DLD1 (cell line): ENCODE measurements around the gene MAP1B.

Experiments used
- in situ Hi-C: cut with HindIII; loops from 2 replicates; pipeline ENCODE4 v1.10.0; 2017; ENCODE audit warnings: low sequenced_read_pairs

Gene MAP1B

DNA sequence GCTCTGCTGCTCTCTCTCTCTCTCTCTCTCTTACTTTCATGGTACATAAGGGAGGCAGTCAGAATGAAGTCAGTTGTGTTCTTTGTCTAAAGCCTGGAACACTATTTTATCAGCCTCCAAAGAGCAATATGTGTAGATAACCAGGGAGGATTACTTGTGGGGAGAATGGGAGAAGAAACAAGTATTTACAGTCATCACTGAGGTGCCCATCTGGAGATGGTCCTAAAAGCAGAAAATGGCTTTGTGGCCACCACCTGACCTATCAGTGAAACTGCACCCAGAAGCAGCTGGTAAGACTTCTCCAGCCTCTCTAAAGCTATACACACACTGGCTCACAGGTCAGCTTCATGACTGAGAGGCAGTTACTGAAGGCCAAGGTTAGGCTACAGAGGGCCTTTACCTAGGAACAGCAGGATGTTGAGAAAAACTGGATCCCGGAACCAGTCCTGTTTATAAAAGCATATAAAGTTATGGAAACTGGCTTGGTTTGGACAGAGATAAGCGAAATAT, 137.6 kb downstream of the MAP1B start:
- in situ Hi-C loops: loop anchor here (10.0 kb wide), 1 partner anchor 120 kb away; no protein-coding TSS in a partner anchor

DNA sequence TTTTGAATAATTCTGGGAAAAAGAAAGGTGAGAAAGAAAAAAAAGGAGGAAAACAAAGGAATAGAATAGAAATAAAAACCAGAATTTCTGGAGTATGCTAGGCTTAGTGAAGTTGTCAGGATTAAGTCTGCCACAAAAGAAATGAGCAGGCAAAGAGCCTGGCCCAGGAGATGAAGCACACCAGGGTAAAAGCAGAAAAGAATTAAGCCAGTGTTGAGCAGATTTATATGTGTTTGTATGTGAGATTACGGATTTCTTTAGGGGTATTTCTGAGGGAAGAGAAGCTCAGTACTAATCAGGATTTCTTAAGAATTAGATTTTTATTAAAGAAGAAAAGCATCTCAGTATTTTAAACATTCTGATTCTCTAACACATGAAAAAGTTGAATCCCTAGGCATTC, 138.3 kb downstream of the MAP1B start:
- in situ Hi-C loops: loop anchor here (10.0 kb wide), 1 partner anchor 121 kb away; no protein-coding TSS in a partner anchor

DNA sequence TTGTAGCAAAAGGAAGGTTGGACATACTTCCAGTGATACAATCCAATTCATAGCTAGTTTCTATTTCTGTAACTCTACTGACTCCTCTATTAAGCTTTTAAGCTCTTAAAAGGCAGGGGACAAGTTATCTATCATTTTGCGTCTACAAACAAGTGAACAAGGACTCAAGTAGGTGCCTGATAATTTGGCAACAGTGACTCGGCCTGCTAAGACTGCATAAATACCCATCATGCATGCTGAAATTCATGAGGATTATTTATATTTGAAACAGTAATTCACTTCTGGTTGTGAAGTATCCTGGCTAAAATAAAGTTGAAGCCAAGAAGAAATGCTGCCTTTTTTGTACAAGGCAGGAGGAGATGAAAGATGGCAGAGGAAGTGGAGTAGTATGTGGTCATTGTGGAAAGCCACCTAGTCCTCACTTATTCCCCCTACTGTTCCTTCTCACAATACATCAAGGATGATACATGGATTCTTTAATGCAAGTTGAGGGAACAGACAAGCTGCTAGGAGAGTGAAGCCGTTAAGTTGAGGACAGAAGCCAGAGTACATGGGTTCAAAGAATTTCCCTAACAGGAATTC, 138.8 kb downstream of the MAP1B start:
- in situ Hi-C loops: loop anchor here (10.0 kb wide), 1 partner anchor 121 kb away; no protein-coding TSS in a partner anchor

DNA sequence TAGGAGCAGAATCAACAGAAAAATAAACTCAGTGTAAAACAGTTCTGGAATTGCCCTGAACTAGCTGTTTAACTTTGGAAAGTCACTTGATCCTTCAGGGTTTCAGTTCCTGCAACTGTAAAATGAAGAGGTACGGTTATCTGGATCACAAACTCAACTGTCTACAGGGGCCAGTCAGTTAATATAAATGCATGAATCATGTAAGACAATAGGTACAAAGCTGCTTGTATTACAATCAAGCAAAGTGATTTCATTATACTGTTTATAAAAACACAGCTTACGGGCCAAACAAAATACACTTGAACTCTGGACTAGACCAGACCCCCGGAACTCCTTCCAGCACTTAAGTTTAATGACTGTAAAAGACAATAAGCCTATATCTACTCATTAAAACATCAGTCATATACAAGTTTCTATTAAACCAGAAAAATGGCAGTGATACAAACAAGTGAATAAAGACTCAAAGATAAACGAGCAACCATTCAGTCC, 139.7 kb downstream of the MAP1B start:
- in situ Hi-C loops: loop anchor here (10.0 kb wide), 1 partner anchor 122 kb away; no protein-coding TSS in a partner anchor

DNA sequence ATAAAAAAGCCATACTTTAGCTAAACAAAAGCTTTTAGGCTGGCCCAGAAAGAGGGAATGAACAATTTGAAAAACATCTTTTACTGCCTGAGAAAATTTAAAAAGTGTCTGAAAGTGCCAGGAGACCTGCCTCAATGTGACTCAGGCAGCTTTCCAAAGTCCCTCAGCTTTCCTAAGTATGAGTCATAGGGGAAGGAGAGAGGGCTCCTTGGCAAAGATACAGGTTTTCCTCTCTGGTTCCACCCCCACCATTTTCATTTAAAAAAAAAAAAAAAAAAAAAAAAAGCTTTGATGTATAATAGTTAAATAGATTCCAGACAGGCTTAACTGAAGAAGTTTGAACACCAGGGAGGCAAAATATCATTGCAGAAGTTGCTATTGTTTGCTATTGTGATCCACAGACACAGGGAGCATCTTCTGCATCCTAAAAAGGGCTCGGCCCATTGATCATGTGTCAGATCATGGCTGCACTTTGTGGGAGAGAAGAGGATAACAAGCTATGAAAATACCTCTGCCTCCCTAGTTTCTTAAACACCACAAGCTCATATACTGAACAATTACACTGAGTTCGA, 141.2 kb downstream of the MAP1B start:
- in situ Hi-C loops: loop anchor here (10.0 kb wide), 1 partner anchor 124 kb away; no protein-coding TSS in a partner anchor

DNA sequence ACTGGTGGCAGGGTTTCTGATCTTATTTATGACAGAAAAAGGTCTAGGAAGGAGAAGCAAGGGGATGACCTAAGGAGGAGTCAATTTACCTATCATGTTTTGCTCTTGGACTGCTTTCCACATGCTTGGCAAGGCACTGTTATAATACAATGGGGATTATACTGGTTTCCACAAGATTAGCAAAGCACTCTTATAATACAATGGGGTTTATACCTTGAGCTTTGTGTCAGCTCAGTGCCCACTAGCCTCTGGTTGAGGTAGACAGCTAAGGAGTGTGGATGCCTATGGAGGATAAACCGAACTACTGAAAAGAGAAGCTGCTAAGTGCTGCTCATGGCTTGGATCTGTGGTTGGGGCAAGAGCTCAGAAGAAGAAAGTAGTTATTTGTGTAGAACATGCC, 144.1 kb downstream of the MAP1B start:
- in situ Hi-C loops: no loop called here

DNA sequence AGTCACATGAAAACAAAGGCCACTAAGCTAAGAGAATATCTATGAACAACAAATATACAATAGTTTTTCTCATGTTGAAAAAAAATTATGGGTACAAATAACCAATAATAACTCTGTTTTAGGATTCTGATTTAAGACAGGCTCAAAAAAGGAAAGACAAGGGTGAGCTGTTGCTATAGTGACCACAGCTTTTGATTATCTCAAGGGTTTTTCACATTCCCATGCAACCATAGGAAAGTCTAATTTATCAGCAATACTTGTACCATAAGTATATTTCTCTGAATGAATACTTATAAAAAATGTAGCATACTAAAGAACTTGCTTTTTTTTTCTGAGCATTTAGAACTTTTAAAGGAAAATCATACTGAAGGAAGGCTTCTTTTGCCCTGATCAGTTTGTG, 144.7 kb downstream of the MAP1B start:
- in situ Hi-C loops: no loop called here

DNA sequence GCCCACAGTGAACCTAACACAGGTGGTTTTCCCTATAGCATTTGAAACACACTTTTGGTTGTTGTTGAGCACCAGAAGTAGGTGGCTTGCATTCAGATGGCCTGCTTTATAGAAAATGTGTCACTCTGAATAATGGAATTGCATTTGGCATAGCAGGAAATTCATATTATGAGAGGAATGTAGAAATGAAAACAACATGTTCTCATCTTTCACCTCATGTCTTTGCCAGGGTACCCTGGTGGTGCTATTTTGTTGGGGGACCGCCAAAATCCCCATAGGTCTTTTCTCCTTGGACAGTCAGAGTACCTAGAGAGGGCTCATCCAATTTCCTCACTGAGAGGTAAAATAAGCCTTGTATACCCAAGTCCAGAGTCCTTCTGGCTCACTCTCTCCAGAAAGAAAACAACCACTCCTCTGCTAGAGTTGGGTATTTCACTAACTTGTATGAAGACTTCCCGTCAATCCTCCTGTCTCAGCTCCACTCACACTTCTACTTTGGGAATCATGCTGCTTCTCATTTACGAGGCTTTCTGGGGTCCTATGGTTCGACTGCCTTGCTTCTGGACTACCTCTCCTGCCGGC, 145.4 kb downstream of the MAP1B start:
- in situ Hi-C loops: no loop called here

DNA sequence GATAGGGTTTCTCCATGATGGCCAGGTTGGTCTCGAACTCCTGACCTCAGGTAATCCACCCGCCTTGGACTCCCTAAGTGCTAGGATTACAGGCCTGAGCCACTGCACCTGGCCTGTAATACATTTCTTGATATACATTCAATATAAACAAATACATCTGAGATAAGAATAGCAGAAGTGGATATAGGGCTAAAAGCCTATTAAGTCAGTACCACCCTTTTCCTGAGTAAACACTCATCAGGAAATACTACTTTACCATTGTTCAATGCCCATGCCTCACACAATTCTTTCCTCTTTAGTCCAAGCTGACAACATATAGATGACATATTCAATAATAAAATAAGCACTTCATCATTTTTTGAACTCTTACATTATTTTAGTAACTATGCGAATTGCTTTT, 148.0 kb downstream of the MAP1B start:
- in situ Hi-C loops: no loop called here

DNA sequence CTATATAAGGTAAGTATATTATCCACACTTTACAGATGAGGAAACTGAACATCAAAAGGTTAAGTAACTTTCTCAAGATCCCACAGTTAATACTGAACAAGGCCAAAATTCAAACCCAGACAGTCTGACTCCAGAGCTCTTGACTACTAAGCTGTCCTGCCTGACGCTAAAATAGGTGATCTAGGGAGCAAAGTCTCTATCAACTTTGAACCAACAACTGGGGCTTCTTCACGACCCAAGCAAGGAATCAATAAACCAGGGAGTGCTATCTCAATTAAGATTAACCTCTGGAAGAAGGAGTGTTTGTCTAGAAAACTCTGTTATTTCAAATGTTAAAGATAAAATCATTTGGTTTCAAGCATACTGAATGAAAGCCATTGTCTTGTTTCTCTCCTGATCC, 148.4 kb downstream of the MAP1B start:
- in situ Hi-C loops: no loop called here

DNA sequence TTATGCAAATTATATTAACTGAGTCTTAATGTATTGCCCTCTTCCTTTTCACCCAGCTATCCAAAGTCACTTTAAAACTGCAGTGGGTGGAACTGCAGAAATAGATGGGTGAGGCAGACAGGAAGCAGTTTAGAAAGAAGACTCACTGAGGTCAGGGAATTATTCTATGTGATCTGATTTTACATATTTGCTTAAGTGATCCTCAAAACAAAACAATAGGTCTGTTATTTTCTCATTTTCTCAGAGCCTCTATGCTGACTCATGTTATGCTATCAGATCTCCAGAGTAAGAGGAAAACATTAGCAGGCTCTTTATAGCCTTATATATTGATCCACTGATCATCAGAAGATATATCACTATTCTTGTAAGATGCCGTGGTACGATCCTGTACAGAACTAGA, 149.3 kb downstream of the MAP1B start:
- in situ Hi-C loops: no loop called here
